Endothelial cell of umbilical vein (primary cell): ENCODE results near the gene KCNMB3. TPM values are rescaled to one million over a fixed set of nuclear protein-coding genes. Genes with fewer than 3 reads are reported as not detected.
A peak's percentile ranks its signal among the peaks of the same experiment; 100 is the strongest.

Source experiments
- Bru-seq: library from RNA; stranded (reverse); fragments of 400-500 nt; gene quantifications from one replicate; lab custom pipeline; 2021; lab: Mats Ljungman, UMichigan
- BruChase-seq, 2 experiments: library from RNA; stranded (reverse); fragments of 400-500 nt; gene quantifications; one replicate each; lab custom pipeline; 2021; lab: Mats Ljungman, UMichigan
- BruUV-seq: library from RNA; stranded (reverse); fragments of 400-500 nt; replicated peaks from 2 replicates; lab custom pipeline; 2021; lab: Mats Ljungman, UMichigan
- CTCF ChIA-PET: fragments of 300-600, 350-600 bp; sonication (Branson Sonifier 250); formaldehyde crosslinking; loops from one replicate; lab custom pipeline; 2021; ENCODE audit warnings: antibody characterized with exemption, inconsistent platforms; lab: Charles Lee
- POLR2A ChIA-PET: fragments of 300-600, 350-600 bp; sonication (Branson Sonifier 250); formaldehyde crosslinking; loops from one replicate; lab custom pipeline; 2021; ENCODE audit warnings: antibody characterized with exemption, inconsistent platforms; lab: Charles Lee
- DNase-seq: peaks from one replicate; pipeline ENCODE4 v3.0.0-alpha.2; 2011; ENCODE audit warnings: low read depth, low spot score
- FAIRE-seq: peaks from 2 replicates; lab custom pipeline; 2011; peaks lifted over from hg19 to GRCh38; lab: Jason Lieb, UNC
- H2AFZ ChIP-seq: 2 replicates; pipeline ENCODE4 v1.6.0; 2012; ENCODE audit warnings: low read depth, low read length, control low read depth, inconsistent platforms
- H3K27ac ChIP-seq: 2 replicates; pipeline ENCODE4 v1.5.1; 2011; ENCODE audit warnings: low read depth, mild to moderate bottlenecking, control low read depth, low read length, moderate library complexity; ENCODE audit not compliant: insufficient read depth
- H3K27me3 ChIP-seq, 2 experiments: 2 replicates each; pipeline versions ENCODE4 v1.6.0 to v1.6.1; 2011; ENCODE audit warnings: low read length in 2 of 2, mixed read lengths in 1 of 2; ENCODE audit not compliant: control insufficient read depth in 2 of 2, insufficient read depth in 2 of 2
- H3K36me3 ChIP-seq, 2 experiments: 2 replicates in 1 of 2; 3 replicates in 1 of 2; pipeline ENCODE4 v1.5.1; 2011; ENCODE audit warnings: low read length in 2 of 2, mild to moderate bottlenecking in 1 of 2, moderate library complexity in 1 of 2; ENCODE audit not compliant: control insufficient read depth in 2 of 2, insufficient read depth in 2 of 2; ENCODE audit errors: extremely low read depth in 1 of 2
- H3K4me1 ChIP-seq: 3 replicates; pipeline ENCODE4 v1.5.1; 2011; ENCODE audit warnings: mild to moderate bottlenecking, low read length; ENCODE audit not compliant: control insufficient read depth, insufficient read depth; ENCODE audit errors: extremely low read depth
- H3K4me2 ChIP-seq: 2 replicates; pipeline ENCODE4 v1.6.1; 2011; ENCODE audit warnings: low read length, control low read depth, mixed read lengths; ENCODE audit not compliant: insufficient read depth
- H3K4me3 ChIP-seq, 3 experiments: fragments of 200-600 bp in 1 of 3; sonication (generic), shearing (Covaris generic) in 1 of 3; replicated peaks in 1 of 3; 2 replicates each; pipeline ENCODE4 v1.5.1; 2011 to 2016; ENCODE audit warnings: control low read depth in 3 of 3, low read length in 3 of 3, mild to moderate bottlenecking in 2 of 3, inconsistent platforms in 1 of 3, low read depth in 1 of 3, moderate library complexity in 1 of 3; ENCODE audit not compliant: insufficient read depth in 1 of 3
- H3K79me2 ChIP-seq: 2 replicates; pipeline ENCODE4 v1.6.0; 2012; ENCODE audit warnings: low read length, inconsistent platforms; ENCODE audit not compliant: control insufficient read depth, insufficient read depth
- H3K9ac ChIP-seq: replicated peaks from 2 replicates; pipeline ENCODE3; 2011; ENCODE audit warnings: low read length, control low read depth; ENCODE audit not compliant: insufficient read depth; ENCODE audit errors: extremely low read depth
- H3K9me1 ChIP-seq: replicated peaks from 3 replicates; pipeline ENCODE4 v1.6.0; 2011; ENCODE audit warnings: mild to moderate bottlenecking, low read length; ENCODE audit not compliant: control insufficient read depth, insufficient read depth; ENCODE audit errors: extremely low read depth
- H3K9me3 ChIP-seq: replicated peaks from 2 replicates; pipeline ENCODE4 v1.5.1; 2012; ENCODE audit warnings: low read length, inconsistent platforms; ENCODE audit not compliant: control insufficient read depth, insufficient read depth
- H4K20me1 ChIP-seq: replicated peaks from 2 replicates; pipeline ENCODE3; 2011; ENCODE audit warnings: mild to moderate bottlenecking, low read length; ENCODE audit not compliant: control insufficient read depth, insufficient read depth; ENCODE audit errors: extremely low read depth
- CTCF ChIP-seq, 2 donors: IDR thresholded peaks; 1 replicate in 1 of 2; 2 replicates in 1 of 2; pipeline ENCODE4 v1.5.1; 2011; ENCODE audit warnings: low read length in 2 of 2, mild to moderate bottlenecking in 2 of 2, moderate library complexity in 2 of 2, control low read depth in 1 of 2, inconsistent platforms in 1 of 2, low read depth in 1 of 2; ENCODE audit not compliant: insufficient read depth in 1 of 2; ENCODE audit errors: extremely low read depth in 1 of 2
- EZH2 ChIP-seq: IDR thresholded peaks from 2 replicates; pipeline ENCODE4 v1.6.1; 2012; ENCODE audit warnings: borderline replicate concordance, low read depth, mild to moderate bottlenecking, moderate library complexity, low read length, inconsistent platforms; ENCODE audit not compliant: severe bottlenecking
- FOS ChIP-seq: IDR thresholded peaks from 2 replicates; pipeline ENCODE4 v1.6.1; 2011; ENCODE audit warnings: mild to moderate bottlenecking, low read length, moderate library complexity, borderline replicate concordance; ENCODE audit not compliant: insufficient read depth
- GATA2 ChIP-seq: IDR thresholded peaks from 2 replicates; pipeline ENCODE4 v1.7.0; 2011; ENCODE audit warnings: low read depth, mild to moderate bottlenecking, moderate library complexity, mixed read lengths, low read length; ENCODE audit not compliant: insufficient read length, insufficient read depth
- JUN ChIP-seq: IDR thresholded peaks from 2 replicates; pipeline ENCODE4 v1.6.1; 2011; ENCODE audit warnings: borderline replicate concordance, low read depth; ENCODE audit not compliant: insufficient read length, insufficient read depth
- MAX ChIP-seq: IDR thresholded peaks from 2 replicates; pipeline ENCODE4 v1.6.1; 2011; ENCODE audit not compliant: insufficient read depth, insufficient read length
- MYC ChIP-seq: IDR thresholded peaks from one replicate; pipeline ENCODE4 v1.6.1; 2011; ENCODE audit warnings: mild to moderate bottlenecking, low read depth, low read length
- POLR2A ChIP-seq: IDR thresholded peaks from 2 replicates; pipeline ENCODE4 v1.6.1; 2012; ENCODE audit warnings: low read depth, mild to moderate bottlenecking, control low read depth, low read length
- POLR2AphosphoS5 ChIP-seq: IDR thresholded peaks from 2 replicates; pipeline ENCODE4 v1.6.1; 2012; ENCODE audit warnings: low read depth, mild to moderate bottlenecking, control low read depth, low read length, moderate library complexity; ENCODE audit not compliant: insufficient read depth
- dilution Hi-C: fragments of 300-500 bp; cut with MboI; formaldehyde crosslinking; loops from one replicate; pipeline ENCODE4 v1.15.0; 2019; ENCODE audit warnings: low sequenced_read_pairs; ENCODE audit not compliant: extremely low pct_ligation_motif_present
- intact Hi-C: fragments of 100-400 bp; cut with micrococcal nuclease; formaldehyde crosslinking; loops from one replicate; pipeline ENCODE4 v1.10.0; 2022
- long read RNA-seq: library from polyadenylated mRNA; stranded (forward); transcript quantifications from one replicate; pipeline ENCODE4 v2.0.0, GENCODE V29; 2021
- polyA minus RNA-seq, 3 experiments: library from RNA; depleted of rRNA, polyadenylated mRNA; stranded (reverse); fragments of >200 nt; gene quantifications; 1 replicate in 1 of 3; 2 replicates in 2 of 3; pipeline ENCODE4 v1.2.3, GENCODE V29; 2011
- polyA plus RNA-seq, 4 experiments: library from polyadenylated mRNA; depleted of rRNA in 3 of 4; stranded (reverse) in 3 of 4; unstranded in 1 of 4; fragments of >200 nt; gene quantifications; 2 replicates each; pipeline versions ENCODE4 v1.2.1 to v1.2.3, GENCODE V29; 2011 to 2012; ENCODE audit warnings: missing spikeins in 1 of 4
- total RNA-seq: library from RNA; stranded (reverse); gene quantifications from 2 replicates; pipeline ENCODE4 v1.2.3, GENCODE V29; 2021

Gene KCNMB3
- 1.7 and 2.3 TPM in 2 replicates for total RNA-seq
- polyA plus RNA-seq, result 1.1 and 1.2 TPM in 2 replicates
- 0.87 and 1.0 TPM in 2 replicates for polyA plus RNA-seq (2011; cell fraction: cytosol; rRNA removed)
- 7.3 and 8.3 TPM in 2 replicates for polyA plus RNA-seq (2011; cell fraction: nucleus; rRNA removed)
- 2.5 and 2.8 TPM in 2 replicates for polyA plus RNA-seq (2012)
- polyA minus RNA-seq, result 1.9 TPM in 2 replicates
- polyA minus RNA-seq (2011; cell fraction: cytosol; rRNA and poly(A)+ RNA removed), result not detected
- 5.0 and 7.1 TPM in 2 replicates for polyA minus RNA-seq (2011; cell fraction: nucleus; rRNA and poly(A)+ RNA removed)
- percentile 53 among the genes with signal in this experiment for Bru-seq, nascent RNA
- BruChase-seq, experiment 1, labeled RNA remaining after a 6-hour chase, result percentile 47 among the genes with signal in this experiment
- percentile 48 among the genes with signal in this experiment for BruChase-seq, experiment 2, labeled RNA remaining after a 2-hour chase
- long read RNA-seq, partial matches to known transcripts, result 1 of 2 reads
- long read RNA-seq, other reads (novel, unspliced or antisense), result 1 of 2 reads

GRCh38 chr3:179250803-179251476 lies at the start of gene KCNMB3:
TSS of gene KCNMB3 (minus strand) at chr3:179251114. CDS start at chr3:179250990, 124 bp downstream.
- Histone ChIP-seq H3K79me2 (no peaks in the 10 kb centered on the region), H3K9me1 (no peaks in the 10 kb centered on the region), H3K27ac (no peak within 1 kb of the TSS), H3K9me3 (no peaks in the 10 kb centered on the region), H4K20me1 (no peaks in the 10 kb centered on the region), H3K4me2 (no peak within 1 kb of the TSS), H3K4me3 (no peak within 1 kb of the TSS), H3K27me3 (no peaks in the 10 kb centered on the region), H3K4me1 (peaks cover 8% of the 10 kb centered on the region), H3K36me3 (no peaks in the 10 kb centered on the region), H2AFZ (no peak within 1 kb of the TSS), H3K9ac (no peak within 1 kb of the TSS)
- dilution Hi-C loops, result no loop called here
- BruUV-seq, result no TSS peak
- intact Hi-C loops, result no loop called here
- TF ChIP-seq POLR2AphosphoS5 (no peak), POLR2A (no peak), FOS (no peak), MAX (no peak), MYC (no peak), JUN (no peak), EZH2 (no peak), GATA2 (no peak), CTCF (IDR thresholded peaks at IDR 0.05; ENCODE audit: extremely low read depth in 1 of 2, insufficient read depth in 1 of 2, low read depth in 1 of 2, low read length in 2 of 2) (no peak)
- POLR2A ChIA-PET, result interaction anchor here (0.6 kb wide), 1 partner anchor 36 kb away, joined by 5 read pairs; no protein-coding TSS in a partner anchor
- peak; percentile 8 for FAIRE-seq
- DNase-seq, result no peak
- CTCF ChIA-PET, result no interaction called here
